Hepatocyte (in vitro differentiated cells): ENCODE measurements around the gene ZCCHC9. TPM values are rescaled to one million over a fixed set of nuclear protein-coding genes. Genes with fewer than 3 reads are reported as not detected.

Experiments
- DNase-seq: peaks from one replicate; pipeline ENCODE4 v3.0.0-alpha.2; 2016; ENCODE audit warnings: low spot score
- H2AFZ ChIP-seq: fragments of 200-600 bp; sonication (generic); 2 replicates; pipeline ENCODE4 v1.6.0; 2016; ENCODE audit warnings: antibody characterized with exemption, mild to moderate bottlenecking
- H3K27ac ChIP-seq: fragments of 200-600 bp; sonication (generic); 2 replicates; pipeline ENCODE4 v1.5.1; 2016; ENCODE audit warnings: mild to moderate bottlenecking
- H3K27me3 ChIP-seq: fragments of 200-600 bp; sonication (generic); 2 replicates; pipeline ENCODE4 v1.6.1; 2016
- H3K36me3 ChIP-seq: fragments of 200-600 bp; sonication (generic); replicated peaks from 2 replicates; pipeline ENCODE4 v1.5.1; 2016; ENCODE audit warnings: low read depth; ENCODE audit not compliant: insufficient read depth
- H3K4me1 ChIP-seq: fragments of 200-600 bp; sonication (generic); 2 replicates; pipeline ENCODE4 v1.5.1; 2016; ENCODE audit warnings: mild to moderate bottlenecking, moderate library complexity; ENCODE audit not compliant: insufficient read depth
- H3K4me2 ChIP-seq: fragments of 200-600 bp; sonication (generic); 2 replicates; pipeline ENCODE4 v1.6.0; 2016
- H3K4me3 ChIP-seq: fragments of 200-600 bp; sonication (generic); 2 replicates; pipeline ENCODE4 v1.5.1; 2016; ENCODE audit warnings: mild to moderate bottlenecking
- H3K79me2 ChIP-seq: fragments of 200-600 bp; sonication (generic); 2 replicates; pipeline ENCODE4 v1.6.0; 2017; ENCODE audit warnings: mild to moderate bottlenecking
- H3K9me2 ChIP-seq: fragments of 200-600 bp; sonication (generic); replicated peaks from 2 replicates; pipeline ENCODE4 v1.6.0; 2017; ENCODE audit warnings: mild to moderate bottlenecking; ENCODE audit not compliant: insufficient read depth
- H3K9me3 ChIP-seq: fragments of 200-600 bp; sonication (generic); 2 replicates; pipeline ENCODE4 v1.5.1; 2016; ENCODE audit warnings: low read depth, mild to moderate bottlenecking
- H4K20me1 ChIP-seq: fragments of 200-600 bp; sonication (generic); 2 replicates; pipeline ENCODE4 v1.6.0; 2016; ENCODE audit warnings: mild to moderate bottlenecking; ENCODE audit not compliant: insufficient read depth, poor library complexity, severe bottlenecking
- EZH2 ChIP-seq: fragments of 200-600 bp; sonication (generic); IDR thresholded peaks from 2 replicates; pipeline ENCODE4 v1.6.1; 2016; ENCODE audit warnings: antibody characterized with exemption, mild to moderate bottlenecking, borderline replicate concordance
- EZH2phosphoT487 ChIP-seq: fragments of 200-600 bp; sonication (generic); IDR thresholded peaks from one replicate; pipeline ENCODE4 v1.6.1; 2018; ENCODE audit warnings: antibody characterized with exemption, mild to moderate bottlenecking, low read depth, moderate library complexity; ENCODE audit not compliant: unreplicated experiment, severe bottlenecking
- WGBS: methylation state at CpG from one replicate; pipeline ENCODE4 v1.1.6; 2016; ENCODE audit warnings: low lambda C conversion rate; ENCODE audit errors: missing lambda C conversion rate; 5-methylcytosine and 5-hydroxymethylcytosine counted together
- polyA plus RNA-seq: library from polyadenylated mRNA; unstranded; fragments of >200 nt; fragmentation: Nextera tagmentation; extraction: Ambion mirVana; gene quantifications from 2 replicates; pipeline ENCODE4 v1.2.1, GENCODE V29; 2016
- total RNA-seq: library from RNA; depleted of rRNA; stranded (reverse); fragments of >200 nt; gene quantifications from 2 replicates; pipeline ENCODE4 v1.2.3, GENCODE V29; 2014
- TF ChIP-seq, protein P1 (sequence below): fragments of 200-600 bp; sonication (generic); IDR thresholded peaks from 2 replicates; pipeline ENCODE4 v1.5.1; 2016; ENCODE audit warnings: antibody characterized with exemption, mild to moderate bottlenecking; ENCODE audit not compliant: poor library complexity

Gene ZCCHC9
- total and polyA plus RNA-seq, 2 experiments from 2014 or later = 22.8 to 35.2 TPM

- no peak overlapping the region for H2AFZ ChIP-seq
- H3K79me2 ChIP-seq = peaks cover 35% of the 10 kb centered on the region
- no peaks in the 10 kb centered on the region for H3K36me3 ChIP-seq
- no peak overlapping the region for H3K4me2 ChIP-seq
- no peaks in the 10 kb centered on the region for H3K27me3 ChIP-seq
- no peaks in the 10 kb centered on the region for H4K20me1 ChIP-seq
- H3K4me3 ChIP-seq = no peak overlapping the region
- no peaks in the 10 kb centered on the region for H3K9me3 ChIP-seq
- no peak overlapping the region for H3K27ac ChIP-seq
- no peak for DNase-seq
- H3K9me2 ChIP-seq = no peaks in the 10 kb centered on the region
- H3K4me1 ChIP-seq = no peaks in the 10 kb centered on the region
- whole genome bisulfite sequencing = 100% methylated on average over 1 of the region's 1 CpG
- TF ChIP-seq, protein P1, sequence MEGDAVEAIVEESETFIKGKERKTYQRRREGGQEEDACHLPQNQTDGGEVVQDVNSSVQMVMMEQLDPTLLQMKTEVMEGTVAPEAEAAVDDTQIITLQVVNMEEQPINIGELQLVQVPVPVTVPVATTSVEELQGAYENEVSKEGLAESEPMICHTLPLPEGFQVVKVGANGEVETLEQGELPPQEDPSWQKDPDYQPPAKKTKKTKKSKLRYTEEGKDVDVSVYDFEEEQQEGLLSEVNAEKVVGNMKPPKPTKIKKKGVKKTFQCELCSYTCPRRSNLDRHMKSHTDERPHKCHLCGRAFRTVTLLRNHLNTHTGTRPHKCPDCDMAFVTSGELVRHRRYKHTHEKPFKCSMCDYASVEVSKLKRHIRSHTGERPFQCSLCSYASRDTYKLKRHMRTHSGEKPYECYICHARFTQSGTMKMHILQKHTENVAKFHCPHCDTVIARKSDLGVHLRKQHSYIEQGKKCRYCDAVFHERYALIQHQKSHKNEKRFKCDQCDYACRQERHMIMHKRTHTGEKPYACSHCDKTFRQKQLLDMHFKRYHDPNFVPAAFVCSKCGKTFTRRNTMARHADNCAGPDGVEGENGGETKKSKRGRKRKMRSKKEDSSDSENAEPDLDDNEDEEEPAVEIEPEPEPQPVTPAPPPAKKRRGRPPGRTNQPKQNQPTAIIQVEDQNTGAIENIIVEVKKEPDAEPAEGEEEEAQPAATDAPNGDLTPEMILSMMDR = no peak
- TF ChIP-seq EZH2phosphoT487 = no peak
- TF ChIP-seq EZH2 = no peak
Observed at GRCh38 chr5:81283976-81284375, 17.4 kb upstream of the ZCCHC9 start.

- H3K27ac ChIP-seq = no peak overlapping the region
- no peak overlapping the region for H2AFZ ChIP-seq
- no peaks in the 10 kb centered on the region for H3K9me2 ChIP-seq
- 71% methylated on average over 3 of the region's 3 CpGs for WGBS
- H3K27me3 ChIP-seq = no peaks in the 10 kb centered on the region
- H3K4me1 ChIP-seq = no peaks in the 10 kb centered on the region
- H4K20me1 ChIP-seq = no peaks in the 10 kb centered on the region
- DNase-seq = no peak
- no peak overlapping the region for H3K4me3 ChIP-seq
- no peaks in the 10 kb centered on the region for H3K9me3 ChIP-seq
- no peak overlapping the region for H3K4me2 ChIP-seq
- H3K79me2 ChIP-seq = peaks cover 55% of the 10 kb centered on the region
- TF ChIP-seq EZH2phosphoT487 = no peak
- H3K36me3 ChIP-seq = no peaks in the 10 kb centered on the region
Observed at GRCh38 chr5:81286059-81286617, 15.2 kb upstream of the ZCCHC9 start.

DNA sequence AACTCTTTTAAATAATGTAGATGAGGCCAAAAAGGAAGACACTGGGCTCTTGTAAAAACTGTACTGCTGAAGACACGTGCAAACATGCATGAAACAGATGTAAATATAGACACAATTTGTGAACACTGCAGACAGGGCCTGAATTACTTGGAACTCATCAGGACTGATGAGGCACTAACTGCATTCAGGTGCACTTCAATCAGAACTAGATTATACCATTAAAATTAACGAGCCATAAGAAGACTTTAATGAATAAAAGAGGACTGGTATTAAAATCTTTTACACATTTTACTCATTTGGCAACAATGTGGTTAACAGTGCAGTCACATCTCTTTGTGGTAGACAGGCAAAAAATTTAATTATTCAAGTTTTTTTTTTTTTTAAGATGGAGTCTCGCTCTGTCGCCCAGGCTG lies 13.4 kb upstream of the ZCCHC9 start:
- H4K20me1 ChIP-seq = no peaks in the 10 kb centered on the region
- H3K27ac ChIP-seq = no peak overlapping the region
- H3K27me3 ChIP-seq = no peaks in the 10 kb centered on the region
- H3K79me2 ChIP-seq = peaks cover 69% of the 10 kb centered on the region
- no peaks in the 10 kb centered on the region for H3K36me3 ChIP-seq
- TF ChIP-seq, protein P1 = no peak
- TF ChIP-seq EZH2phosphoT487 = no peak
- H3K9me3 ChIP-seq = no peaks in the 10 kb centered on the region
- H2AFZ ChIP-seq = no peak overlapping the region
- WGBS = 92% methylated on average over 4 of the region's 4 CpGs
- no peaks in the 10 kb centered on the region for H3K9me2 ChIP-seq
- H3K4me1 ChIP-seq = no peaks in the 10 kb centered on the region
- no peak overlapping the region for H3K4me2 ChIP-seq
- no peak for DNase-seq
- H3K4me3 ChIP-seq = no peak overlapping the region

DNA sequence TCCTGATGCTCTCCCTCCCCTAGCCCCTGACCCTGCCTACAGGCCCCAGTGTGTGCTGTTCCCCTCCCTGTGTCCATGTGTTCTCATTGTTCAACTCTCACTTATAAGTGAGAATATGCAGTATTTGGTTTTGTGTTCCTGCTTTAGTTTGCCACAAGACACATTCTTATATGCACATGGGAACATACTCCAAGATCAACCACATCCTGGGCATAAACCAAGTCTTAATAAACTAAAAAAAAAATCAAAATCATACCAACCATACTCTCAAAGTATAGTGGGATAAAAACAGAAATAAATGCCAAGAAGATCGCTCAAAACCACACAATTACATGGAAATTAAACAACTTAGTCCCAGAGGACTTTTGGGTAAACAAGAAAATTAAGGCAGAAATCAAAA lies 11.2 kb upstream of the ZCCHC9 start:
- no peak for DNase-seq
- Histone ChIP-seq H3K4me1 (no peaks in the 10 kb centered on the region), H3K9me3 (no peaks in the 10 kb centered on the region), H3K79me2 (peaks cover 83% of the 10 kb centered on the region), H4K20me1 (no peaks in the 10 kb centered on the region), H3K27me3 (no peaks in the 10 kb centered on the region), H3K36me3 (no peaks in the 10 kb centered on the region), H3K27ac (no peak overlapping the region), H3K4me3 (no peak overlapping the region), H3K4me2 (no peak overlapping the region), H2AFZ (no peak overlapping the region), H3K9me2 (no peaks in the 10 kb centered on the region)
- WGBS = 100% methylated on average over 1 of the region's 1 CpG
- TF ChIP-seq, protein P1 = no peak
- no peak for TF ChIP-seq EZH2
- no peak for TF ChIP-seq EZH2phosphoT487
